Pancreas (tissue), 10 donors: ENCODE measurements around the gene EVA1C. TPM values are rescaled to one million over a fixed set of nuclear protein-coding genes. Genes with fewer than 3 reads are reported as not detected.
"Not testable (repeated sequence)": the region's sequence is repeated elsewhere in the genome, so short reads cannot be mapped to it uniquely, and the experiment has no call there.

Source experiments
- ATAC-seq, 4 donors: fragments of 200-7000 bp; cut with Tn5 transposase; one replicate each; pipeline versions ENCODE4 v1.8.0 to v1.9.1; 2020; ENCODE audit warnings: mild to moderate bottlenecking in 4 of 4, moderate library complexity in 4 of 4
- DNase-seq, 6 donors: peaks; one replicate each; pipeline ENCODE4 v3.0.0-alpha.2; 2020
- FAIRE-seq: peaks from 2 replicates; lab custom pipeline; 2012; peaks lifted over from hg19 to GRCh38; lab: Jason Lieb, UNC
- H3K27ac ChIP-seq, 4 donors: fragments of 200-600 bp; sonication (generic); 1 replicate in 3 of 4; 2 replicates in 1 of 4; pipeline versions ENCODE4 v1.5.0 to v1.8.0; 2020
- H3K27me3 ChIP-seq, 4 donors: fragments of 200-600 bp; one replicate each; pipeline ENCODE4 v1.8.0; 2021
- H3K36me3 ChIP-seq, 3 donors: fragments of 200-600 bp; sonication (generic) in 1 of 3; one replicate each; pipeline versions ENCODE4 v1.5.0 to v1.8.0; 2020 to 2021
- H3K4me1 ChIP-seq, 3 donors: fragments of 200-600 bp; one replicate each; pipeline ENCODE4 v1.8.0; 2021
- H3K4me3 ChIP-seq, 4 donors: fragments of 200-600 bp; sonication (generic) in 2 of 4; one replicate each; pipeline versions ENCODE4 v1.5.0 to v1.8.0; 2020 to 2021
- H3K9me3 ChIP-seq, 4 donors: fragments of 200-600 bp; one replicate each; pipeline ENCODE4 v1.8.0; 2021
- CTCF ChIP-seq, 4 donors: fragments of 200-600 bp; sonication (generic) in 3 of 4; IDR thresholded peaks; one replicate each; pipeline versions ENCODE4 v1.5.0 to v1.8.0; 2021; ENCODE audit warnings: antibody characterized with exemption in 4 of 4
- WGBS, 2 donors: extraction: QIAGEN DNeasy Blood & Tissue Kit; methylation state at CpG; one replicate each; pipeline ENCODE4 v1.1.7; 2013; 5-methylcytosine and 5-hydroxymethylcytosine counted together
- intact Hi-C, 3 donors: fragments of 100-400 bp; cut with DNase I; formaldehyde crosslinking; loops; one replicate each; pipeline versions ENCODE4 v1.11.1 to v1.14.2; 2022
- polyA plus RNA-seq, 2 donors: library from polyadenylated mRNA; stranded (reverse); fragments of 200-250 nt; gene quantifications; one replicate each; pipeline ENCODE4 v1.2.3, GENCODE V29; 2013
- total RNA-seq, 6 donors: library from RNA; stranded (reverse); fragmentation: NEBNext Ultra II Directional in 4 of 6; extraction: Animal tissue kit (Norgen Biotek cat#: 25700) in 4 of 6; gene quantifications; one replicate each; pipeline versions ENCODE4 v1.2.1 to v1.2.4, GENCODE V29; 2021 to 2023
- donor health status: healthy with polysubstance abuse.
- donor health status: DM: no; HTN: no; CAD: no; lungs with moderate emphysema.
- donor health status: DM: no; HTN: no; CAD: no.
- donor health status: control.
- donor health status: control.
- donor health status: Bipolar disorder and iron deficiency.
- donor health status: DM: yes; HTN: yes; CAD: no.
- donor health status: DM: no; HTN: no; CAD: no.
- donor health status: DM: no; HTN: no; CAD: no.
- donor health status: DM: yes; HTN: yes; CAD: no.

EVA1C gene
- total and polyA plus RNA-seq, 8 donors: 7.9 to 35.9 (median 11.6) TPM

- H3K9me3 ChIP-seq: no peaks in the 10 kb centered on the region
- DNase-seq: no peak
- no peak overlapping the region for H3K27ac ChIP-seq
- 79 to 85% methylated on average over 8 of the region's 8 CpGs for WGBS, 2 donors
- no peaks in the 10 kb centered on the region for H3K4me1 ChIP-seq
- no peak overlapping the region for H3K4me3 ChIP-seq
- intact Hi-C loops: no loop called here
- H3K36me3 ChIP-seq: no peaks in the 10 kb centered on the region
- ATAC-seq: peak in 1 of 4 donors; percentile 45
- no peak for FAIRE-seq
- no peak for TF ChIP-seq CTCF (IDR thresholded peaks at IDR 0.05)
- no peaks in the 10 kb centered on the region for H3K27me3 ChIP-seq
These were observed 30.2 kb downstream of the EVA1C start for GRCh38 chr21:32442566-32443318.

- no peak for DNase-seq
- no peak for ATAC-seq
- Histone ChIP-seq H3K27me3 (no peaks in the 10 kb centered on the region), H3K4me1 (no peaks in the 10 kb centered on the region), H3K9me3 (no peaks in the 10 kb centered on the region), H3K36me3 (no peaks in the 10 kb centered on the region), H3K4me3 (no peak overlapping the region), H3K27ac (no peak overlapping the region)
- 84 to 93% methylated on average over 6 of the region's 6 CpGs for WGBS, 2 donors
- no peak for FAIRE-seq
- no peak for TF ChIP-seq CTCF (IDR thresholded peaks at IDR 0.05)
- intact Hi-C loops: no loop called here
These were observed 32.6 kb downstream of the EVA1C start for GRCh38 chr21:32445101-32445500.

- 51 to 58% methylated on average over 3 of the region's 3 CpGs for WGBS, 2 donors
- peak overlapping the region in 1 of 4 donors; percentile 33 for H3K27ac ChIP-seq
- H3K9me3 ChIP-seq, H3K4me3 ChIP-seq, FAIRE-seq, H3K27me3 ChIP-seq, intact Hi-C loops, DNase-seq, H3K36me3 ChIP-seq, H3K4me1 ChIP-seq: not testable (repeated sequence)
- ATAC-seq: peak in 3 of 4 donors; percentile 56 to 71 (median 61)
These were observed 33.9 kb downstream of the EVA1C start for GRCh38 chr21:32446440-32446839.

- intact Hi-C loops: no loop called here
- H3K4me1 ChIP-seq: no peaks in the 10 kb centered on the region
- no peaks in the 10 kb centered on the region for H3K9me3 ChIP-seq
- no peaks in the 10 kb centered on the region for H3K36me3 ChIP-seq
- no peak for FAIRE-seq
- TF ChIP-seq CTCF (IDR thresholded peaks at IDR 0.05): no peak
- no peak for DNase-seq
- H3K27ac ChIP-seq: no peak overlapping the region
- no peak overlapping the region for H3K4me3 ChIP-seq
- no peak for ATAC-seq
- no peaks in the 10 kb centered on the region for H3K27me3 ChIP-seq
- WGBS, 2 donors: 85 to 92% methylated on average over 5 of the region's 5 CpGs
These were observed 34.7 kb downstream of the EVA1C start for GRCh38 chr21:32447224-32447623.

DNA sequence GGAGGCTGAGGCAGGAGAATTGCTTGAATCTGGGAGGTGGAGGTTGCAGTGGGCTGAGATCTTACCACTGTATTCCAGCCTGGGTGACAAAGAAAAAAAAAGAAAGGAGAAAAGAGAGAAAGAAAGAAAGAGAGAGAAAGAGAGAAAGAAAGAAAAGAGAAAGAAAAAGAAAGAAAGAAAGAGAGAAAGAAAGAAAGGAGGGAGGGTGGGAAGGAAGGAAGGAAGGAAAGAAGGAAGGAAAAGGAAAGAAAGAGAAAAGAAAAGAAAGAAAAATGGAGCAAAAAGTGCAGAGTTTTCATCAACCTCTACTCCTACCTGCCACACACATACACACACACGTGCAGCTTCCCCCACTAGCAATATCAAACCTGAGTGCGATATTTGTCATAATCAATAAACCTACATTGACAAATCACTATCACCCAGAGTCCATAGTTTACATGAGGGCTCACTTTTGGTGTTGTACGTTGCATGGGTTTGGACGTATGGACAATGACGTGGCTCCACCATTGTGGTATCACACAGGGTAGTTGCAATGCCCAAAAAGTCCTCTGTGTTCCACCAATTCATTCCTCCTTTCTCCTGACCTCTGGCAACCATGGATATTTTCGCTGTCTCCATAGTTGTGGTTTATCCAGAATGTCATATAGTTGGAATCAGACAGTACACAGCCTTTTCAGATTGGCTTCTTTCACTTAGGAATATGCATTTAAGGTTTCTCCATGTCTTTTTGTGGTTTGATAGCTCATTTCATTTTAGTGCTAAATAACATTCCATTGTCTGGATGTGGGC lies 36.5 kb downstream of the EVA1C start:
- Histone ChIP-seq H3K36me3 (no peaks in the 10 kb centered on the region), H3K27me3 (no peaks in the 10 kb centered on the region), H3K27ac (no peak overlapping the region), H3K4me1 (no peaks in the 10 kb centered on the region), H3K9me3 (no peaks in the 10 kb centered on the region), H3K4me3 (no peak overlapping the region)
- intact Hi-C loops: no loop called here
- DNase-seq (no peak), FAIRE-seq (no peak), ATAC-seq (no peak)
- 81 to 89% methylated on average over 6 of the region's 6 CpGs for WGBS, 2 donors
- no peak for TF ChIP-seq CTCF (IDR thresholded peaks at IDR 0.05)

- H3K36me3 ChIP-seq, H3K9me3 ChIP-seq, H3K27me3 ChIP-seq, intact Hi-C loops, H3K4me3 ChIP-seq, FAIRE-seq, H3K4me1 ChIP-seq: not testable (repeated sequence)
- peak overlapping the region; percentile 62 to 88 (median 76) for H3K27ac ChIP-seq
- peak; percentile 63 to 70 (median 67) for DNase-seq
- ATAC-seq: peak; percentile 43 to 88 (median 78)
- 55 to 57% methylated on average over 14 of the region's 14 CpGs for WGBS, 2 donors
These were observed 38.6 kb downstream of the EVA1C start for GRCh38 chr21:32450881-32451701.

GRCh38 chr21:32452191-32452590 lies 39.7 kb downstream of the EVA1C start:
- H3K4me1 ChIP-seq, ATAC-seq, H3K36me3 ChIP-seq, DNase-seq, H3K4me3 ChIP-seq, intact Hi-C loops, H3K9me3 ChIP-seq, FAIRE-seq, H3K27me3 ChIP-seq: not testable (repeated sequence)
- 86 to 91% methylated on average over 8 of the region's 8 CpGs for WGBS, 2 donors
- peak overlapping the region in 2 of 4 donors; percentile 82 to 88 for H3K27ac ChIP-seq
